HEK293 (cell line): ENCODE results near the gene ACTN4.

Source experiments
- FEZF1 ChIP-seq: fragments of 450-650 bp; formaldehyde crosslinking; IDR thresholded peaks from 2 replicates; pipeline ENCODE4 v1.5.1; 2016; ENCODE audit warnings: missing biosample characterization, missing genetic modification characterization
- GFI1B ChIP-seq: fragments of 450-650 bp; formaldehyde crosslinking; IDR thresholded peaks from 2 replicates; pipeline ENCODE4 v1.5.1; 2016; ENCODE audit warnings: missing biosample characterization, missing genetic modification characterization
- HOXA7 ChIP-seq: sonication (generic); formaldehyde crosslinking; IDR thresholded peaks from 2 replicates; pipeline ENCODE4 v1.8.1; 2022; ENCODE audit warnings: missing genetic modification reagents, borderline replicate concordance
- KLF17 ChIP-seq: fragments of 450-650 bp; formaldehyde crosslinking; IDR thresholded peaks from 2 replicates; pipeline ENCODE4 v1.5.1; 2016; ENCODE audit warnings: missing biosample characterization, missing genetic modification characterization
- KLF7 ChIP-seq: fragments of 450-650 bp; formaldehyde crosslinking; IDR thresholded peaks from 2 replicates; pipeline ENCODE4 v1.5.1; 2016; ENCODE audit warnings: missing biosample characterization, missing genetic modification characterization, borderline replicate concordance
- YY2 ChIP-seq: fragments of 450-650 bp; formaldehyde crosslinking; IDR thresholded peaks from 2 replicates; pipeline ENCODE4 v1.5.1; 2016; ENCODE audit warnings: missing biosample characterization, missing genetic modification characterization
- ZBTB1 ChIP-seq: fragments of 450-650 bp; formaldehyde crosslinking; IDR thresholded peaks from 2 replicates; pipeline ENCODE4 v1.5.1; 2016; ENCODE audit warnings: missing biosample characterization, missing genetic modification characterization
- ZFHX2 ChIP-seq: fragments of 450-650 bp; formaldehyde crosslinking; conservative IDR thresholded peaks from 2 replicates; pipeline ENCODE4 v1.5.1; 2016; ENCODE audit warnings: missing biosample characterization, missing genetic modification characterization
- ZNF112 ChIP-seq: fragments of 450-650 bp; formaldehyde crosslinking; IDR thresholded peaks from 2 replicates; pipeline ENCODE4 v1.5.0; 2017; ENCODE audit warnings: missing biosample characterization, missing genetic modification characterization
- ZNF26 ChIP-seq: fragments of 450-650 bp; formaldehyde crosslinking; IDR thresholded peaks from 2 replicates; pipeline ENCODE4 v1.5.1; 2016; ENCODE audit warnings: missing biosample characterization, missing genetic modification characterization
- ZNF585B ChIP-seq: fragments of 450-650 bp; formaldehyde crosslinking; IDR thresholded peaks from 2 replicates; pipeline ENCODE4 v1.5.1; 2016; ENCODE audit warnings: missing biosample characterization, missing genetic modification characterization
- ZNF701 ChIP-seq: fragments of 450-650 bp; formaldehyde crosslinking; IDR thresholded peaks from 2 replicates; pipeline ENCODE4 v1.5.1; 2016; ENCODE audit warnings: missing biosample characterization, missing genetic modification characterization
- ZNF843 ChIP-seq: fragments of 450-650 bp; formaldehyde crosslinking; IDR thresholded peaks from 2 replicates; pipeline ENCODE4 v1.5.1; 2016; ENCODE audit warnings: missing biosample characterization, missing genetic modification characterization
- ZSCAN23 ChIP-seq: fragments of 450-650 bp; formaldehyde crosslinking; IDR thresholded peaks from 2 replicates; pipeline ENCODE4 v1.5.1; 2016; ENCODE audit warnings: missing biosample characterization, missing genetic modification characterization
- ZSCAN30 ChIP-seq: fragments of 450-650 bp; IDR thresholded peaks from 2 replicates; pipeline ENCODE4 v1.5.1; 2018; ENCODE audit warnings: missing biosample characterization, mild to moderate bottlenecking, missing genetic modification characterization, moderate library complexity
- TF ChIP-seq, protein P1 (sequence below): fragments of 450-650 bp; formaldehyde crosslinking; conservative IDR thresholded peaks from 2 replicates; pipeline ENCODE4 v1.5.1; 2016; ENCODE audit warnings: low read depth, missing biosample characterization, missing genetic modification characterization
- TF ChIP-seq, protein P2 (sequence below): fragments of 450-650 bp; formaldehyde crosslinking; IDR thresholded peaks from 2 replicates; pipeline ENCODE4 v1.5.1; 2016; ENCODE audit warnings: missing biosample characterization, missing genetic modification characterization
- TF ChIP-seq, protein P3 (sequence below): fragments of 450-650 bp; formaldehyde crosslinking; optimal IDR thresholded peaks from 2 replicates; pipeline ENCODE3; 2016; ENCODE audit warnings: missing biosample characterization, mild to moderate bottlenecking, missing genetic modification characterization
- TF ChIP-seq, protein P4 (sequence below): fragments of 450-650 bp; formaldehyde crosslinking; IDR thresholded peaks from 2 replicates; pipeline ENCODE4 v1.5.0; 2017; ENCODE audit warnings: missing biosample characterization, missing genetic modification characterization, borderline replicate concordance
- TF ChIP-seq, protein P5 (sequence below): fragments of 450-650 bp; formaldehyde crosslinking; IDR thresholded peaks from 2 replicates; pipeline ENCODE4 v1.5.1; 2016; ENCODE audit warnings: missing biosample characterization, missing genetic modification characterization
- TF ChIP-seq, protein P6 (sequence below): fragments of 450-650 bp; formaldehyde crosslinking; IDR thresholded peaks from 2 replicates; pipeline ENCODE4 v1.5.1; 2017; ENCODE audit warnings: missing biosample characterization, missing genetic modification characterization

ACTN4 gene

DNA sequence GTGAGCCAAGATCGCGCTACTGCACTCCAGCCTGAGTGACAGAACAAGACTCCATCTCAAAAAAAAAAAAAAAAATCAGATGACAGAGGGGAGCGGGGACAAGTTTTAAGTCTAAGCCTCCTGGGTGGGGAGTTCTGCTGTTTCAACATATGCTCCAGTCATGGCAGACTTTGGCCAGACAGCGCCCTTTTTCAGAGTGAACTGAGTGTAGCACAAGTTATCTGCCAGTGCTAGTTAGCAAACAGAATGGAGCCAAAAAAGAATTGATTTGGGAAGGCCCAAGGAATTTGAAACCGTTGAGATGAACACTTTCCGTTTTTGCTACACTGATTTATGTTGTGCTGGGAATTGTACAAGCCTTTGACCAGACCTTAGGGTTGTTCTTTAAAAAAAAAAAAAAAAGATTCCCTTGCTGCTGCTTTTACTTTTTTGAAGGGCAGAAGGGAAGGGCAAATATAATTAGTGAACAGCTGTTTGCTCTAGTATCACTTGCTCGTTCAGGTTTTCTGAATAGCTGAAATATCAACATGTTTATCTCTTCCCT, 5.7 kb downstream of the ACTN4 start (continued):
- TF ChIP-seq, protein P1, sequence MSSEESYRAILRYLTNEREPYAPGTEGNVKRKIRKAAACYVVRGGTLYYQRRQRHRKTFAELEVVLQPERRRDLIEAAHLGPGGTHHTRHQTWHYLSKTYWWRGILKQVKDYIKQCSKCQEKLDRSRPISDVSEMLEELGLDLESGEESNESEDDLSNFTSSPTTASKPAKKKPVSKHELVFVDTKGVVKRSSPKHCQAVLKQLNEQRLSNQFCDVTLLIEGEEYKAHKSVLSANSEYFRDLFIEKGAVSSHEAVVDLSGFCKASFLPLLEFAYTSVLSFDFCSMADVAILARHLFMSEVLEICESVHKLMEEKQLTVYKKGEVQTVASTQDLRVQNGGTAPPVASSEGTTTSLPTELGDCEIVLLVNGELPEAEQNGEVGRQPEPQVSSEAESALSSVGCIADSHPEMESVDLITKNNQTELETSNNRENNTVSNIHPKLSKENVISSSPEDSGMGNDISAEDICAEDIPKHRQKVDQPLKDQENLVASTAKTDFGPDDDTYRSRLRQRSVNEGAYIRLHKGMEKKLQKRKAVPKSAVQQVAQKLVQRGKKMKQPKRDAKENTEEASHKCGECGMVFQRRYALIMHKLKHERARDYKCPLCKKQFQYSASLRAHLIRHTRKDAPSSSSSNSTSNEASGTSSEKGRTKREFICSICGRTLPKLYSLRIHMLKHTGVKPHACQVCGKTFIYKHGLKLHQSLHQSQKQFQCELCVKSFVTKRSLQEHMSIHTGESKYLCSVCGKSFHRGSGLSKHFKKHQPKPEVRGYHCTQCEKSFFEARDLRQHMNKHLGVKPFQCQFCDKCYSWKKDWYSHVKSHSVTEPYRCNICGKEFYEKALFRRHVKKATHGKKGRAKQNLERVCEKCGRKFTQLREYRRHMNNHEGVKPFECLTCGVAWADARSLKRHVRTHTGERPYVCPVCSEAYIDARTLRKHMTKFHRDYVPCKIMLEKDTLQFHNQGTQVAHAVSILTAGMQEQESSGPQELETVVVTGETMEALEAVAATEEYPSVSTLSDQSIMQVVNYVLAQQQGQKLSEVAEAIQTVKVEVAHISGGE (tag by site-specific recombination): no peak
- TF ChIP-seq, protein P2, sequence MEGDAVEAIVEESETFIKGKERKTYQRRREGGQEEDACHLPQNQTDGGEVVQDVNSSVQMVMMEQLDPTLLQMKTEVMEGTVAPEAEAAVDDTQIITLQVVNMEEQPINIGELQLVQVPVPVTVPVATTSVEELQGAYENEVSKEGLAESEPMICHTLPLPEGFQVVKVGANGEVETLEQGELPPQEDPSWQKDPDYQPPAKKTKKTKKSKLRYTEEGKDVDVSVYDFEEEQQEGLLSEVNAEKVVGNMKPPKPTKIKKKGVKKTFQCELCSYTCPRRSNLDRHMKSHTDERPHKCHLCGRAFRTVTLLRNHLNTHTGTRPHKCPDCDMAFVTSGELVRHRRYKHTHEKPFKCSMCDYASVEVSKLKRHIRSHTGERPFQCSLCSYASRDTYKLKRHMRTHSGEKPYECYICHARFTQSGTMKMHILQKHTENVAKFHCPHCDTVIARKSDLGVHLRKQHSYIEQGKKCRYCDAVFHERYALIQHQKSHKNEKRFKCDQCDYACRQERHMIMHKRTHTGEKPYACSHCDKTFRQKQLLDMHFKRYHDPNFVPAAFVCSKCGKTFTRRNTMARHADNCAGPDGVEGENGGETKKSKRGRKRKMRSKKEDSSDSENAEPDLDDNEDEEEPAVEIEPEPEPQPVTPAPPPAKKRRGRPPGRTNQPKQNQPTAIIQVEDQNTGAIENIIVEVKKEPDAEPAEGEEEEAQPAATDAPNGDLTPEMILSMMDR: 0 out of 2 replicates have a peak, but pooled peaks have one; percentile 6
- TF ChIP-seq, protein P3, sequence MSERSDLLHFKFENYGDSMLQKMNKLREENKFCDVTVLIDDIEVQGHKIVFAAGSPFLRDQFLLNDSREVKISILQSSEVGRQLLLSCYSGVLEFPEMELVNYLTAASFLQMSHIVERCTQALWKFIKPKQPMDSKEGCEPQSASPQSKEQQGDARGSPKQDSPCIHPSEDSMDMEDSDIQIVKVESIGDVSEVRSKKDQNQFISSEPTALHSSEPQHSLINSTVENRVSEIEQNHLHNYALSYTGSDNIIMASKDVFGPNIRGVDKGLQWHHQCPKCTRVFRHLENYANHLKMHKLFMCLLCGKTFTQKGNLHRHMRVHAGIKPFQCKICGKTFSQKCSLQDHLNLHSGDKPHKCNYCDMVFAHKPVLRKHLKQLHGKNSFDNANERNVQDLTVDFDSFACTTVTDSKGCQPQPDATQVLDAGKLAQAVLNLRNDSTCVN (tag by site-specific recombination): no peak
- TF ChIP-seq YY2 (tag by site-specific recombination) (no peak), ZSCAN30 (0 out of 2 replicates have a peak, but pooled peaks have one; percentile 19), ZSCAN23 (tag by site-specific recombination) (no peak), ZFHX2 (no peak), ZBTB1 (tag by site-specific recombination) (no peak), ZNF26 (tag by site-specific recombination) (no peak), ZNF112 (tag by site-specific recombination) (no peak), ZNF843 (tag by site-specific recombination) (no peak), ZNF701 (tag by site-specific recombination) (no peak), KLF7 (no peak), HOXA7 (CRISPR knock-in tag) (no peak), GFI1B (tag by site-specific recombination) (peak; percentile 71; the same call in 1 of the 2 replicates), ZNF585B (tag by site-specific recombination) (no peak), KLF17 (tag by site-specific recombination) (no peak), FEZF1 (tag by site-specific recombination) (no peak)
- TF ChIP-seq, protein P4, sequence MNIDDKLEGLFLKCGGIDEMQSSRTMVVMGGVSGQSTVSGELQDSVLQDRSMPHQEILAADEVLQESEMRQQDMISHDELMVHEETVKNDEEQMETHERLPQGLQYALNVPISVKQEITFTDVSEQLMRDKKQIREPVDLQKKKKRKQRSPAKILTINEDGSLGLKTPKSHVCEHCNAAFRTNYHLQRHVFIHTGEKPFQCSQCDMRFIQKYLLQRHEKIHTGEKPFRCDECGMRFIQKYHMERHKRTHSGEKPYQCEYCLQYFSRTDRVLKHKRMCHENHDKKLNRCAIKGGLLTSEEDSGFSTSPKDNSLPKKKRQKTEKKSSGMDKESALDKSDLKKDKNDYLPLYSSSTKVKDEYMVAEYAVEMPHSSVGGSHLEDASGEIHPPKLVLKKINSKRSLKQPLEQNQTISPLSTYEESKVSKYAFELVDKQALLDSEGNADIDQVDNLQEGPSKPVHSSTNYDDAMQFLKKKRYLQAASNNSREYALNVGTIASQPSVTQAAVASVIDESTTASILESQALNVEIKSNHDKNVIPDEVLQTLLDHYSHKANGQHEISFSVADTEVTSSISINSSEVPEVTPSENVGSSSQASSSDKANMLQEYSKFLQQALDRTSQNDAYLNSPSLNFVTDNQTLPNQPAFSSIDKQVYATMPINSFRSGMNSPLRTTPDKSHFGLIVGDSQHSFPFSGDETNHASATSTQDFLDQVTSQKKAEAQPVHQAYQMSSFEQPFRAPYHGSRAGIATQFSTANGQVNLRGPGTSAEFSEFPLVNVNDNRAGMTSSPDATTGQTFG (tag by site-specific recombination): no peak
- TF ChIP-seq, protein P5, sequence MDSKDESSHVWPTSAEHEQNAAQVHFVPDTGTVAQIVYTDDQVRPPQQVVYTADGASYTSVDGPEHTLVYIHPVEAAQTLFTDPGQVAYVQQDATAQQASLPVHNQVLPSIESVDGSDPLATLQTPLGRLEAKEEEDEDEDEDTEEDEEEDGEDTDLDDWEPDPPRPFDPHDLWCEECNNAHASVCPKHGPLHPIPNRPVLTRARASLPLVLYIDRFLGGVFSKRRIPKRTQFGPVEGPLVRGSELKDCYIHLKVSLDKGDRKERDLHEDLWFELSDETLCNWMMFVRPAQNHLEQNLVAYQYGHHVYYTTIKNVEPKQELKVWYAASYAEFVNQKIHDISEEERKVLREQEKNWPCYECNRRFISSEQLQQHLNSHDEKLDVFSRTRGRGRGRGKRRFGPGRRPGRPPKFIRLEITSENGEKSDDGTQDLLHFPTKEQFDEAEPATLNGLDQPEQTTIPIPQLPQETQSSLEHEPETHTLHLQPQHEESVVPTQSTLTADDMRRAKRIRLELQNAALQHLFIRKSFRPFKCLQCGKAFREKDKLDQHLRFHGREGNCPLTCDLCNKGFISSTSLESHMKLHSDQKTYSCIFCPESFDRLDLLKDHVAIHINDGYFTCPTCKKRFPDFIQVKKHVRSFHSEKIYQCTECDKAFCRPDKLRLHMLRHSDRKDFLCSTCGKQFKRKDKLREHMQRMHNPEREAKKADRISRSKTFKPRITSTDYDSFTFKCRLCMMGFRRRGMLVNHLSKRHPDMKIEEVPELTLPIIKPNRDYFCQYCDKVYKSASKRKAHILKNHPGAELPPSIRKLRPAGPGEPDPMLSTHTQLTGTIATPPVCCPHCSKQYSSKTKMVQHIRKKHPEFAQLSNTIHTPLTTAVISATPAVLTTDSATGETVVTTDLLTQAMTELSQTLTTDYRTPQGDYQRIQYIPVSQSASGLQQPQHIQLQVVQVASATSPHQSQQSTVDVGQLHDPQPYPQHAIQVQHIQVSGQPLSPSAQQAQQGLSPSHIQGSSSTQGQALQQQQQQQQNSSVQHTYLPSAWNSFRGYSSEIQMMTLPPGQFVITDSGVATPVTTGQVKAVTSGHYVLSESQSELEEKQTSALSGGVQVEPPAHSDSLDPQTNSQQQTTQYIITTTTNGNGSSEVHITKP (tag by site-specific recombination): no peak
- TF ChIP-seq, protein P6, sequence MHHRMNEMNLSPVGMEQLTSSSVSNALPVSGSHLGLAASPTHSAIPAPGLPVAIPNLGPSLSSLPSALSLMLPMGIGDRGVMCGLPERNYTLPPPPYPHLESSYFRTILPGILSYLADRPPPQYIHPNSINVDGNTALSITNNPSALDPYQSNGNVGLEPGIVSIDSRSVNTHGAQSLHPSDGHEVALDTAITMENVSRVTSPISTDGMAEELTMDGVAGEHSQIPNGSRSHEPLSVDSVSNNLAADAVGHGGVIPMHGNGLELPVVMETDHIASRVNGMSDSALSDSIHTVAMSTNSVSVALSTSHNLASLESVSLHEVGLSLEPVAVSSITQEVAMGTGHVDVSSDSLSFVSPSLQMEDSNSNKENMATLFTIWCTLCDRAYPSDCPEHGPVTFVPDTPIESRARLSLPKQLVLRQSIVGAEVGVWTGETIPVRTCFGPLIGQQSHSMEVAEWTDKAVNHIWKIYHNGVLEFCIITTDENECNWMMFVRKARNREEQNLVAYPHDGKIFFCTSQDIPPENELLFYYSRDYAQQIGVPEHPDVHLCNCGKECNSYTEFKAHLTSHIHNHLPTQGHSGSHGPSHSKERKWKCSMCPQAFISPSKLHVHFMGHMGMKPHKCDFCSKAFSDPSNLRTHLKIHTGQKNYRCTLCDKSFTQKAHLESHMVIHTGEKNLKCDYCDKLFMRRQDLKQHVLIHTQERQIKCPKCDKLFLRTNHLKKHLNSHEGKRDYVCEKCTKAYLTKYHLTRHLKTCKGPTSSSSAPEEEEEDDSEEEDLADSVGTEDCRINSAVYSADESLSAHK (tag by site-specific recombination): peak; percentile 31; the same call in 1 of the 2 replicates
